ENCODE measurements around the gene TAS2R5.
"Not testable (repeated sequence)": the region's sequence is repeated elsewhere in the genome, so short reads cannot be mapped to it uniquely, and the experiment has no call there.

Gene TAS2R5

GRCh38 chr7:141789917-141790316 lies at the start of gene TAS2R5:
Gene TAS2R5 (plus strand): TSS chr7:141790217. CDS start chr7:141790362, 145 bp downstream.
- no peak for DNase-seq

GRCh38 chr7:141742229-141742628 lies 47.8 kb upstream of the TAS2R5 start:
- DNase-seq = no peak

- DNase-seq = no peak
These were observed 45.9 kb upstream of the TAS2R5 start for GRCh38 chr7:141744131-141744530.

- no peak for DNase-seq
These were observed 41.6 kb upstream of the TAS2R5 start for GRCh38 chr7:141748396-141748795.

- not testable (repeated sequence) for DNase-seq
These were observed 38.1 kb upstream of the TAS2R5 start for GRCh38 chr7:141751904-141752303.

- no peak for DNase-seq
These were observed 37.4 kb upstream of the TAS2R5 start for GRCh38 chr7:141752634-141753033.

GRCh38 chr7:141754939-141755338 lies 35.1 kb upstream of the TAS2R5 start:
- no peak for DNase-seq

- DNase-seq = no peak
These were observed 26.2 kb upstream of the TAS2R5 start, which contains the start of gene TAS2R3 for GRCh38 chr7:141763797-141764196. Gene TAS2R3 (plus strand): TSS chr7:141764097. CDS start chr7:141764159, 62 bp downstream.

- not testable (repeated sequence) for DNase-seq
These were observed 19.9 kb upstream of the TAS2R5 start for GRCh38 chr7:141770083-141770583.

- no peak for DNase-seq
These were observed 13.6 kb upstream of the TAS2R5 start, which contains the start of gene TAS2R4 for GRCh38 chr7:141776374-141776773. Gene TAS2R4 (plus strand): TSS chr7:141776674. CDS start chr7:141778489, 1,815 bp downstream.

GRCh38 chr7:141785706-141786552 lies 4.1 kb upstream of the TAS2R5 start:
- DNase-seq = no peak

- DNase-seq = no peak
These were observed 1.7 kb upstream of the TAS2R5 start for GRCh38 chr7:141788296-141788695.

- no peak for DNase-seq
These were observed 2.5 kb downstream of the TAS2R5 start for GRCh38 chr7:141792526-141792925.

- no peak for DNase-seq
These were observed 30.1 kb downstream of the TAS2R5 start for GRCh38 chr7:141820067-141820466.

GRCh38 chr7:141822432-141822831 lies 32.4 kb downstream of the TAS2R5 start:
- DNase-seq = not testable (repeated sequence)

- DNase-seq = no peak
These were observed 47.7 kb downstream of the TAS2R5 start for GRCh38 chr7:141837683-141838082.

- DNase-seq = no peak
These were observed 48.6 kb downstream of the TAS2R5 start for GRCh38 chr7:141838581-141838980.

GRCh38 chr7:141839256-141839655 lies 49.2 kb downstream of the TAS2R5 start:
- DNase-seq = no peak

GRCh38 chr7:141840708-141841107 lies 50.7 kb downstream of the TAS2R5 start:
- DNase-seq = no peak
